Mesothelial cell of epicardium (in vitro differentiated cells): ENCODE results near the gene SCAF11. TPM values are rescaled to one million over a fixed set of nuclear protein-coding genes. Genes with fewer than 3 reads are reported as not detected.

Source experiments
- DNase-seq, 2 experiments: peaks; one replicate each; pipeline ENCODE4 v3.0.0; 2021; ENCODE audit warnings: low spot score in 2 of 2; ENCODE audit not compliant: unreplicated experiment in 2 of 2
- H3K27ac Mint-ChIP-seq: 2 replicates; pipeline ENCODE4 v1.8.0; 2021; ENCODE audit warnings: mixed read lengths
- H3K27me3 Mint-ChIP-seq: 2 replicates; pipeline ENCODE4 v1.8.0; 2021; ENCODE audit warnings: low read depth, mixed read lengths
- H3K36me3 Mint-ChIP-seq: 2 replicates; pipeline ENCODE4 v1.8.0; 2021; ENCODE audit warnings: mixed read lengths
- H3K4me1 Mint-ChIP-seq: 2 replicates; pipeline ENCODE4 v1.8.0; 2021; ENCODE audit warnings: mixed read lengths
- H3K4me3 Mint-ChIP-seq: 2 replicates; pipeline ENCODE4 v1.8.0; 2021; ENCODE audit warnings: mild to moderate bottlenecking, moderate library complexity, mixed read lengths
- H3K9me3 Mint-ChIP-seq: 2 replicates; pipeline ENCODE4 v1.8.0; 2021; ENCODE audit warnings: mixed read lengths
- CTCF ChIP-seq: fragments of 200-600 bp; sonication (generic); IDR thresholded peaks from one replicate; pipeline ENCODE4 v1.5.0; 2021; ENCODE audit warnings: antibody characterized with exemption; ENCODE audit not compliant: unreplicated experiment
- total RNA-seq: library from RNA; stranded (reverse); gene quantifications from 3 replicates; pipeline ENCODE4 v1.2.1, GENCODE V29; 2021

SCAF11 gene
- total RNA-seq, 1 donor from 2014 or later = 119 TPM

GRCh38 chr12:45890276-45890675 is 100.1 kb downstream of the SCAF11 start:
- H3K27me3 Mint-ChIP-seq = no peaks in the 10 kb centered on the region
- no peak overlapping the region for H3K4me3 Mint-ChIP-seq
- H3K36me3 Mint-ChIP-seq = peaks cover 31% of the 10 kb centered on the region
- DNase-seq = no peak
- peaks cover 6% of the 10 kb centered on the region for H3K4me1 Mint-ChIP-seq
- no peak overlapping the region for H3K27ac Mint-ChIP-seq
- no peak for TF ChIP-seq CTCF
- H3K9me3 Mint-ChIP-seq = no peaks in the 10 kb centered on the region

GRCh38 chr12:45887544-45887943 is 102.8 kb downstream of the SCAF11 start:
- H3K36me3 Mint-ChIP-seq = peaks cover 29% of the 10 kb centered on the region
- no peaks in the 10 kb centered on the region for H3K27me3 Mint-ChIP-seq
- no peak for TF ChIP-seq CTCF
- H3K27ac Mint-ChIP-seq = peak overlapping the region; percentile 8
- H3K4me3 Mint-ChIP-seq = no peak overlapping the region
- H3K4me1 Mint-ChIP-seq = peaks cover 6% of the 10 kb centered on the region
- no peak for DNase-seq
- H3K9me3 Mint-ChIP-seq = no peaks in the 10 kb centered on the region

- no peak for TF ChIP-seq CTCF
- H3K9me3 Mint-ChIP-seq = no peaks in the 10 kb centered on the region
- no peak for DNase-seq
- peaks cover 32% of the 10 kb centered on the region for H3K36me3 Mint-ChIP-seq
- no peak overlapping the region for H3K27ac Mint-ChIP-seq
- H3K4me1 Mint-ChIP-seq = peaks cover 6% of the 10 kb centered on the region
- H3K4me3 Mint-ChIP-seq = no peak overlapping the region
- H3K27me3 Mint-ChIP-seq = no peaks in the 10 kb centered on the region
Measured at GRCh38 chr12:45886685-45887084, 103.7 kb downstream of the SCAF11 start.

- no peak overlapping the region for H3K27ac Mint-ChIP-seq
- DNase-seq = no peak
- TF ChIP-seq CTCF = no peak
- peaks cover 36% of the 10 kb centered on the region for H3K36me3 Mint-ChIP-seq
- no peak overlapping the region for H3K4me3 Mint-ChIP-seq
- no peaks in the 10 kb centered on the region for H3K9me3 Mint-ChIP-seq
- no peaks in the 10 kb centered on the region for H3K27me3 Mint-ChIP-seq
- peaks cover 19% of the 10 kb centered on the region for H3K4me1 Mint-ChIP-seq
Measured at GRCh38 chr12:45883187-45883586, 107.2 kb downstream of the SCAF11 start.

DNA sequence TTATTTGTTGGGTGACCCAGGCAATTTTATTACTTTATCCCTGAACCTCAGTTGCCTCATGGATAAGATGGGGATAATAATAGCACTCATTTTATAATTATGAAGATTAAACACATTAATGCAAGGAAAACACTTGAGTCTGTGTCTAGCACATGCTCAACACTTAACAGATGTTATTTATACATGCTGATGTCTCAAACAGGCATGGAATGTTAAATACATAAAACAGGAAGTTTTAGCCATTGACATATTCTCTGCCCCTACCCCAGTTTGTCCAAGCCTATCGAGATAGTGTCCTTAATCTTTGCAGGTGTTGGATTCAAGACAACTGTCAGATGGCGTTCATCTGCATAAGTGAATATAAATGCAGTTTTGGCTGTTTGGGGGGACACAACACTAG is 109.8 kb downstream of the SCAF11 start:
- no peak for TF ChIP-seq CTCF
- H3K27me3 Mint-ChIP-seq = no peaks in the 10 kb centered on the region
- DNase-seq = no peak
- peaks cover 41% of the 10 kb centered on the region for H3K36me3 Mint-ChIP-seq
- H3K9me3 Mint-ChIP-seq = peaks cover 6% of the 10 kb centered on the region
- H3K4me3 Mint-ChIP-seq = no peak overlapping the region
- H3K4me1 Mint-ChIP-seq = peaks cover 18% of the 10 kb centered on the region
- H3K27ac Mint-ChIP-seq = no peak overlapping the region

DNA sequence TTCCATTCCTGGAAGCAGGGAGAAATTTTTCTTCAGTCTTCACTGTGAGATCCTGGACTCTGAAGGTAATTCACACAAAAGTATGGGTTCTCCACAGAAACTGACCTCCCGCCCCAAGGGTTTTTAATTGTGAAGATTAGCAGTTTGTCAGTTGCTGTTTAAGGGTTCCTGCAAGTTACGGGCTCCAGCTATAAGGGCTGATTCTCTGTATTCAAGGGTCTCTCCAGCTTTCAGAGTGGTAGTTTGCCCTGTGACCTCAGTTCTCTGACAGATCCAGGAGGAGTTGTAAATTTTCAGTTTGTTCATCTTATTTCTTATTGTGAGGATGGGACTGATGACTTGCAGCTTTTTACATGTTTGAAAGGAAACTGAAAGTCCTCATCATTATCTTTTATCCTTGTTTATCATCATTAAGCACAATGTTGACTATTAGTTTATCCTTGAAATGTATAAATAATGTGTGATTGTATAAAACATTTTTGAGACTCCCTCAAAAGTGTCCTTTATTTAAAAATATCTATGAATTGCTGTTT is 110.9 kb downstream of the SCAF11 start:
- TF ChIP-seq CTCF = no peak
- Mint-ChIP-seq H3K27ac (peak overlapping the region; percentile 75), H3K4me3 (no peak overlapping the region), H3K9me3 (peaks cover 11% of the 10 kb centered on the region), H3K27me3 (no peaks in the 10 kb centered on the region), H3K36me3 (peaks cover 46% of the 10 kb centered on the region), H3K4me1 (peaks cover 18% of the 10 kb centered on the region)
- no peak for DNase-seq
